C4-2B (cell line): Measurements from ENCODE around the gene TCHHL1.

Source experiments
- H3K27ac ChIP-seq: fragments of 450-650 bp; 2 replicates; pipeline ENCODE4 v1.5.1; 2017
- ZFX ChIP-seq: fragments of 450-650 bp; IDR thresholded peaks from 2 replicates; pipeline ENCODE4 v1.6.1; 2017
- TF ChIP-seq, protein P1 (sequence below): fragments of 450-650 bp; conservative IDR thresholded peaks from 2 replicates; pipeline ENCODE4 v1.5.1; 2017; ENCODE audit warnings: mild to moderate bottlenecking

Gene TCHHL1

DNA sequence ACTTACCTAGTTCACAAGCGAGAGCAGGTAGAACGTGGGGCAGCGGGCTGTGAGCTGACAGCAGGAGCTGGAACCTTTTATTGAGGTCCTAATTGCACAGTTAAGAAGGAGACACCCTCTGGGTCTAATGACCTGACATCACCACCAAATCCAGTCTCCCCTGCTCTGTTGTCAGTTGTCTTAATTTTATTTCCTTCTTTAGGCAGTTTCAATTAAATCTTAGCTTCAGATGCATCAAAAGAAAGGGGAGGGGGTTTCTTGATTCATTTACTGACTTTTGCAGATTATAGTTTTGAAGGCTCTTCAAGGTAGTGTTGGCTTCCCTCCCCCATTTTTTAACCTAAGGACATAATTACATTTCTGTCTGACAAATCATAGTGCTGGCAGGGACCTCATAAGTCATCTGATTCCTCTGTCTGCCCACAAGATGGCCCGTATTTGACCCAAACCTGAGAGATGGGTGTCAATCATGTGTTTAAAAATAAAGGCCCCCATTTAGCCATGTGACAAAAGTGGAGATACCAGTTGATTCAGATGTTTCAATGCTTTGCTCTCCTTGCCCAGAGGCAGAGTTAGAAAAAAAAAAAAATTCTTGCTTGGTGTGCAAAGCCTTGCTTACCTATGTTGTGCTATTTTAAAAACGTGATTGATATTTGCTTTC, at the start of gene TCHHL1:
TCHHL1 (minus strand) TSS at position 51 of the 661 bp plus-strand sequence. CDS start 921 bp downstream, outside the sequence.
- no peak within 1 kb of the TSS for H3K27ac ChIP-seq
- no peak for TF ChIP-seq ZFX
- TF ChIP-seq, protein P1, sequence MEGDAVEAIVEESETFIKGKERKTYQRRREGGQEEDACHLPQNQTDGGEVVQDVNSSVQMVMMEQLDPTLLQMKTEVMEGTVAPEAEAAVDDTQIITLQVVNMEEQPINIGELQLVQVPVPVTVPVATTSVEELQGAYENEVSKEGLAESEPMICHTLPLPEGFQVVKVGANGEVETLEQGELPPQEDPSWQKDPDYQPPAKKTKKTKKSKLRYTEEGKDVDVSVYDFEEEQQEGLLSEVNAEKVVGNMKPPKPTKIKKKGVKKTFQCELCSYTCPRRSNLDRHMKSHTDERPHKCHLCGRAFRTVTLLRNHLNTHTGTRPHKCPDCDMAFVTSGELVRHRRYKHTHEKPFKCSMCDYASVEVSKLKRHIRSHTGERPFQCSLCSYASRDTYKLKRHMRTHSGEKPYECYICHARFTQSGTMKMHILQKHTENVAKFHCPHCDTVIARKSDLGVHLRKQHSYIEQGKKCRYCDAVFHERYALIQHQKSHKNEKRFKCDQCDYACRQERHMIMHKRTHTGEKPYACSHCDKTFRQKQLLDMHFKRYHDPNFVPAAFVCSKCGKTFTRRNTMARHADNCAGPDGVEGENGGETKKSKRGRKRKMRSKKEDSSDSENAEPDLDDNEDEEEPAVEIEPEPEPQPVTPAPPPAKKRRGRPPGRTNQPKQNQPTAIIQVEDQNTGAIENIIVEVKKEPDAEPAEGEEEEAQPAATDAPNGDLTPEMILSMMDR, result no peak

- no peak overlapping the region for H3K27ac ChIP-seq
- TF ChIP-seq, protein P1, result no peak
Observed at GRCh38 chr1:152137215-152137614, 48.4 kb upstream of the TCHHL1 start.

- H3K27ac ChIP-seq, result no peak overlapping the region
- TF ChIP-seq, protein P1, result no peak
- no peak for TF ChIP-seq ZFX
Observed at GRCh38 chr1:152130186-152130585, 41.3 kb upstream of the TCHHL1 start.

DNA sequence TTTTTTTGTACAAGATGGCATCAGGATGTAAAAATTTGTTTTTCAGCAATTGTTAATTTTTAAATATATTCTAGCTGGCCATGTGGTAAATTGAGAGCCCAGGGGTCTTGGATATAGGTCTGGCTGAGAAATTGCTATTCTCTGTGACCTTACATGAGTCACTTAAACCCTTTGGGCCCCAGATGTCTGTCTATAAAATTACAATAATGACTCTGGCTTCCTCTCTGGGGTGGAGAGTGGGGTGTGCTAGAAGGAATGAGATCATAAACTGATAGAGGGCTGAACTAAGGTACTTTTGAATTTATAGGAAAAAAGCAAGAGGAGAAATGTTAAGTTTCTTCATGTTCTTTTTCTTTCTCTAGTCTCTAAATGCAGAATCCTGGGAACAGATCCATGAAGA, 38.8 kb upstream of the TCHHL1 start:
- no peak overlapping the region for H3K27ac ChIP-seq
- no peak for TF ChIP-seq ZFX
- TF ChIP-seq, protein P1, result no peak

GRCh38 chr1:152125834-152126443, 37.1 kb upstream of the TCHHL1 start:
- no peak for TF ChIP-seq ZFX
- TF ChIP-seq, protein P1, result no peak
- H3K27ac ChIP-seq, result no peak overlapping the region

- TF ChIP-seq ZFX, result no peak
- TF ChIP-seq, protein P1, result no peak
- no peak overlapping the region for H3K27ac ChIP-seq
Observed at GRCh38 chr1:152118915-152119314, 30.1 kb upstream of the TCHHL1 start.

DNA sequence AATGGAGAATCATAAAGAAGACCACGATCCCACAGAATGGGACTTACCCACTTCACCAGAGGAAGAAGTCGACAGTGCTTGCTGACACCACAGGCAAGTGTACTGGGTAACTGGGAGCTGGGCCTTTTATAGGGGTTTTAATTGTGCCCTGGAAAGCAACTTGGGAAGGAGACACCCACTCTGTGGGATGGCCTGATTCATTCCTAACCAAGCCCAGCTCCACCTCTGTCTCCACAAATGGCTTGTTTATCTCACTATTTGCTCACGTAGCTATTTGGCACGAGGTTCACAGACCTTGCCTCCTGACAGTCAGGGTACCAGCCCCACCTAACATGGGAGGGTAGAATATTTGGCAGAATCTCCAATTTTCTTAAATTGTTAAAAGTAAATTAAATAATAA, 26.5 kb upstream of the TCHHL1 start, which contains the start of gene TCHH:
TCHH (minus strand) TSS at position 101 of the 400 bp plus-strand sequence. CDS start 1,364 bp downstream, outside the sequence.
- no peak within 1 kb of the TSS for H3K27ac ChIP-seq
- no peak for TF ChIP-seq ZFX
- TF ChIP-seq, protein P1, result no peak
